Kidney epithelial cell (primary cell): ENCODE measurements around the gene HASPIN. TPM values are rescaled to one million over a fixed set of nuclear protein-coding genes. Genes with fewer than 3 reads are reported as not detected.

Experiments used
- DNase-seq: peaks from one replicate; pipeline ENCODE4 v3.0.0-alpha.2; 2010; ENCODE audit warnings: low read depth
- H3K27me3 ChIP-seq: 2 replicates; pipeline ENCODE4 v1.6.0; 2011; ENCODE audit warnings: low read length; ENCODE audit not compliant: control insufficient read depth, insufficient read depth
- H3K36me3 ChIP-seq: 2 replicates; pipeline ENCODE4 v1.5.1; 2011; ENCODE audit warnings: low read length; ENCODE audit not compliant: control insufficient read depth, insufficient read depth
- H3K4me3 ChIP-seq: 2 replicates; pipeline ENCODE4 v1.5.1; 2011; ENCODE audit warnings: low read depth, mild to moderate bottlenecking, control low read depth, low read length
- total RNA-seq: library from RNA; depleted of rRNA; stranded (reverse); fragments of >200 nt; gene quantifications from 2 replicates; pipeline ENCODE4 v1.2.3, GENCODE V29; 2015
- TF ChIP-seq, protein P1 (sequence below): IDR thresholded peaks from 2 replicates; pipeline ENCODE4 v1.5.1; 2011; ENCODE audit warnings: mild to moderate bottlenecking, moderate library complexity, low read length, control low read depth, inconsistent platforms; ENCODE audit not compliant: insufficient read depth, poor library complexity, severe bottlenecking

HASPIN gene
- total RNA-seq, 1 donor from 2014 or later: 3.0 TPM

DNA sequence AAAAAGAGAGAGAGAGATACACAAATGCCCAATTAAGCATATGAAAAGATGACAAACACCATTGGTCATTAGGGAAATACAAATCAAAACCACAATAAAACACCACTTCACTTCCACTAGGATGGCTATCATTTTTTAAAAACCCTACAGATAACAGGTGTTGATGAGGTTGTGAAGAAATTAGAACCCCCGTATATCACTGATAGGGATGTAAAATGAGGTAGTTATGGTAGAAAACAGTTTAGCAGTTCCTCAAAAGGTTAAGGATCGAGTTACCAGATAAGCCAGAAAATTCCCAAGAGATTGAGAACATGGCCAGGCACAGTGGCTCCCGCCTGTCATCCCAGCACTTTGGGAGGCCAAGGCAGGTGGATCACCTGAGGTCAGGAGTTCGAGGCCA, 30.6 kb upstream of the HASPIN start:
- no peak for DNase-seq
- Histone ChIP-seq H3K27me3 (peaks cover 3% of the 10 kb centered on the region), H3K4me3 (no peak overlapping the region), H3K36me3 (no peaks in the 10 kb centered on the region)
- TF ChIP-seq, protein P1, sequence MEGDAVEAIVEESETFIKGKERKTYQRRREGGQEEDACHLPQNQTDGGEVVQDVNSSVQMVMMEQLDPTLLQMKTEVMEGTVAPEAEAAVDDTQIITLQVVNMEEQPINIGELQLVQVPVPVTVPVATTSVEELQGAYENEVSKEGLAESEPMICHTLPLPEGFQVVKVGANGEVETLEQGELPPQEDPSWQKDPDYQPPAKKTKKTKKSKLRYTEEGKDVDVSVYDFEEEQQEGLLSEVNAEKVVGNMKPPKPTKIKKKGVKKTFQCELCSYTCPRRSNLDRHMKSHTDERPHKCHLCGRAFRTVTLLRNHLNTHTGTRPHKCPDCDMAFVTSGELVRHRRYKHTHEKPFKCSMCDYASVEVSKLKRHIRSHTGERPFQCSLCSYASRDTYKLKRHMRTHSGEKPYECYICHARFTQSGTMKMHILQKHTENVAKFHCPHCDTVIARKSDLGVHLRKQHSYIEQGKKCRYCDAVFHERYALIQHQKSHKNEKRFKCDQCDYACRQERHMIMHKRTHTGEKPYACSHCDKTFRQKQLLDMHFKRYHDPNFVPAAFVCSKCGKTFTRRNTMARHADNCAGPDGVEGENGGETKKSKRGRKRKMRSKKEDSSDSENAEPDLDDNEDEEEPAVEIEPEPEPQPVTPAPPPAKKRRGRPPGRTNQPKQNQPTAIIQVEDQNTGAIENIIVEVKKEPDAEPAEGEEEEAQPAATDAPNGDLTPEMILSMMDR: no peak

DNA sequence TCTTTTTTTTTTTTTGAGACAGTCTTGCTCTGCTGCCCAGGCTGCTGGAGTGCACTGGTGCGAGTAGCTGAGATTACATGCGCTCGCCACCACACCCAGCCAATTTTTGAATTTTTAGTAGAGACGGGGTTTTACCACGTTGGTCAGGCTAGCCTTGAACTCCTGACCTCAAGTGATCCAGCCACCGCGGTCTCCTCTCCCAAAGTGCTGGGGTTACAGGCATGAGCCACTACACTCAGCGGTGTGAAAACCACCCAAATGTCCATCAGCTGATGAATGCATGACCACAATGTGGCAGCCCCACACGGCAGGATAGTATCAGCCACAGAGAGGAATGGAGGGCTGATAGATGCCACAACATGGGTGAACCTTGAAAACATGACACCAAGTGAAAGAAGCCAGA, 29.9 kb upstream of the HASPIN start:
- TF ChIP-seq, protein P1: no peak

DNA sequence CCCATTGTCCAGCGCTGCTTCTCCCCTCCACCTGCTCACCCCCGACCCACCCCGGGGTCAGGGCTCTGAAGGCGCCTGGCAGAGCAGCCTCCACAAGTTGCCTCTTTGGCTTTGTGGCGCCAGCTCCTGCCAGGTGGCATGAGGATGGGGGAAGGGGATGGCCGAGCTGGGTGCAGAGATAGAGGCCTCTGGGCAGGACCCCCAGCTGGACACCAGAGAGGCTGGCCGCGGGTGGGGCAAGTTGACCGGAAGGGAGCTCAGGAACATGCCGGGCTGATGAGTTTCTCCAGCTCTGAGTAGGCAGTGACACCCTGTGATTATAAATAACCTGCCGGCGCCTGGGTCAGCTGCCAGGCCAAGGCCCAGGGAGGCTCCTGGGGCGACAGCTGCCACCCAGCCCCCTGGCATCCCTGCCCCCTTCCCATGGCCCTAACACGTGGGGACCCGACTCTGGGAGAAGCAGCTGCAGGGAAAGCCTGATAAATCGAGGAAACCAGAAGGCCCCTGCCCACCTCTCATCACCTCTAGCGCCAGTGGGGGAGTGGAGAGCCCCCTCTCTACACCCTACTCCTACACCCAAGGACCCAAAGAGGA, 28.5 kb upstream of the HASPIN start:
- H3K27me3 ChIP-seq: peaks cover 3% of the 10 kb centered on the region
- no peak for DNase-seq

More for the DNA sequence above, 29.9 kb upstream of the HASPIN start:
- Histone ChIP-seq H3K27me3 (peaks cover 3% of the 10 kb centered on the region), H3K36me3 (no peaks in the 10 kb centered on the region), H3K4me3 (no peak overlapping the region)
- no peak for DNase-seq

DNA sequence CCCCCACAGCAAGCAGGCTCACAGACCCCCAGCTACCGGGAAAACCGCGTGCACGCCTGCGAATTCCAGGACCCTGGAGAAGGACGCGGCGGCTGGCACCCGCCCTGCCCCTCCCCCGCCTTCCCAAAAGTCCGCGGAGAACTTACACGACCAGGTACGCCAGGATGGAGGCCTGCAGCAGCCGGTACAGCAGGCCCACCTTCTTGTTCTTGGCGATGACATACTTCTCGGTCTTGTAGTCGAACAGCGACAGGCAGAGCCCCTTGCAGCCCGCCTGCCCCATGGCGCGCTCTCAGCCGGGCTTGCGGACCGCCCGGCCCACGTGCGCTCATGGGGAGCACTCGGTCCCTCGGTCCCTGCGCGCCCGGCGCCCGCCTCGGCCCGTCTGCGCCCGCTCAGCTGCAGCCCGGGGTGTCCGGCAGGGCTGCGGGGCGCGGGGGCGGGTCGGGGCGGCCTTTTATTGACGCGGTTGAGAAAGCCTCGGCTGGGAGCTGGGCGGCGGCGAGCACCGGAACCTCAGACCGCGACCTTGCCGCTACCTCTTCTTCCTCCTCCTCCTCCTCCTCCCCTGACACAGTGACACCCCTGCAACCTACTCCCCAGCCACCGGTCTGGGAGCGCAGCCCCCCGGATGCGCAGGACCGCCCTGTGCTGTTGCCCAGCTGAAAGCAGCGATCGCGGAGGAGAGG, 27.8 kb upstream of the HASPIN start, which contains the start of gene P2RX5:
P2RX5 (minus strand) TSS at position 433 of the 689 bp plus-strand sequence; CDS start at position 283, 150 bp downstream.
- no peak for DNase-seq

More for the DNA sequence above, 28.5 kb upstream of the HASPIN start:
- Histone ChIP-seq H3K36me3 (no peaks in the 10 kb centered on the region), H3K4me3 (peak overlapping the region; percentile 30)
- TF ChIP-seq, protein P1: no peak

DNA sequence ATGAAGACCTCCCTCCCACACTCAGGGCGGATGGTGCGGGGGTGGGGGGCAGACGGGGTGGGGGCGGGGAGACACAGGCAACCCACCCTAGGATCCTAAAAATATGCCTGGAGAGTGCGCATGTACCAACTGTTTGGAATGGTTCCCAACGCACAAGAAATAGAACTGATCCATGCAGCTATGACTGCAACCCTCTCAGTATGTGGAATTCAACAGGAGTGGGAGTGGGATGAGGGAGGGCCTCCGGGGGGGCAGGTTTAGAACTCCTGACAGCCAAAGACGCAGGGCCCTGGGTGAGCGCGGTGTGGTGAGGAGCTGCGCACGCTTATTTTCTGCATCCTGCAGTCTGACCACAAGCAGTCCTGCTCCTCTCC, 26.6 kb upstream of the HASPIN start:
- Histone ChIP-seq H3K27me3 (peaks cover 3% of the 10 kb centered on the region), H3K36me3 (no peaks in the 10 kb centered on the region), H3K4me3 (no peak overlapping the region)
- DNase-seq: no peak
- TF ChIP-seq, protein P1: no peak

More for the DNA sequence above, 27.8 kb upstream of the HASPIN start, which contains the start of gene P2RX5:
- Histone ChIP-seq H3K4me3 (peak within 1 kb of the TSS; percentile 30), H3K36me3 (no peaks in the 10 kb centered on the region), H3K27me3 (peaks cover 3% of the 10 kb centered on the region)
- TF ChIP-seq, protein P1: no peak
